HG03280 (cell line): ENCODE data around the gene POLR3K.
A peak's percentile ranks its signal among the peaks of the same experiment; 100 is the strongest.

ENCODE experiments used
- ATAC-seq: cut with Tn5 transposase; IDR thresholded peaks from one replicate; pipeline ENCODE4 v1.9.1; 2021; ENCODE audit warnings: mild to moderate bottlenecking, moderate library complexity; ENCODE audit not compliant: unreplicated experiment

The POLR3K gene

DNA sequence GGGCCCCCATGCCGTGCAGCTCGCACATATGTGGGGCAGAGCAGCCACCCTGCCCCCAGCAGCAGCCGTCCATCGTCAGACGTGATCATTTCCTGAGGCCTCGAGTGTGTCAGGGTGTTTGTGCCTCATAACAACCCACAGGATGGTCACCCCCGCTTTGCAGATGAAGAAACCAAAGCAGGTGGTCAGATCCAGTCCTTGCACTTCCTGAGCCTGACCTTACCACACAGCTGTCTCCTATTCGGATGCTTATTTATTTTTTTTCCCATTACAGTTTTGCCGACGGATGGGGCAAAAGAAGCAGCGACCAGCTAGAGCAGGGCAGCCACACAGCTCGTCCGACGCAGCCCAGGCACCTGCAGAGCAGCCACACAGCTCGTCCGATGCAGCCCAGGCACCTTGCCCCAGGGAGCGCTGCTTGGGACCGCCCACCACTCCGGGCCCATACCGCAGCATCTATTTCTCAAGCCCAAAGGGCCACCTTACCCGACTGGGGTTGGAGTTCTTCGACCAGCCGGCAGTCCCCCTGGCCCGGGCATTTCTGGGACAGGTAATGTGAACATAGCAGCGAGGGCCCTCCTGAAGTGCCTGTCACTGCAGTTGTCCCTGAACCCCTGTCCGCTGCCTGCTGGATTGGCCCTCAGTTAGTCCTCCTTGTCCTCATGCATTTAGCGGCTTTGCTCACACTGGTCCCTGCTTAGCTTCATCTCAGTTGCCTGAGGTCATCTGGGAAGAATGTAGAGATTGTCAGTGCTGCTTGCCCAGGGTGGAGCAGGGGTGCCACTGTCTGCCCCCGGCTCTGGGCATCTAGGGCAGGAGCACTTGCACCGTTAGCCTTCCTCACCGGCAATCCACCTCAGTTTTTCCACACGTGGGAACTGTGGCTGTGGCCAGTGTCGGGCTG lies 26.0 kb upstream of the POLR3K start:
- ATAC-seq = no peak

GRCh38 chr16:78444-79150 lies 25.2 kb upstream of the POLR3K start:
- ATAC-seq = peak; percentile 26

GRCh38 chr16:77807-78443 lies 24.5 kb upstream of the POLR3K start, which contains the start of gene MPG:
Gene MPG (plus strand): TSS chr16:78225. CDS start chr16:78310, 85 bp downstream.
- peak; percentile 70 for ATAC-seq

- peak; percentile 24 for ATAC-seq
Measured at GRCh38 chr16:77273-77806, 23.9 kb upstream of the POLR3K start.

- ATAC-seq = no peak
Measured at GRCh38 chr16:76535-77272, 23.3 kb upstream of the POLR3K start.

GRCh38 chr16:75580-76501 lies 22.4 kb upstream of the POLR3K start:
- ATAC-seq = no peak

- ATAC-seq = no peak
Measured at GRCh38 chr16:74747-75334, 21.4 kb upstream of the POLR3K start.

GRCh38 chr16:74051-74746 lies 20.8 kb upstream of the POLR3K start:
- no peak for ATAC-seq

- no peak for ATAC-seq
Measured at GRCh38 chr16:72561-73548, 19.4 kb upstream of the POLR3K start, which contains the start of gene RHBDF1. Gene RHBDF1 (minus strand): TSS chr16:72631. CDS start chr16:65015, 7,616 bp downstream.

DNA sequence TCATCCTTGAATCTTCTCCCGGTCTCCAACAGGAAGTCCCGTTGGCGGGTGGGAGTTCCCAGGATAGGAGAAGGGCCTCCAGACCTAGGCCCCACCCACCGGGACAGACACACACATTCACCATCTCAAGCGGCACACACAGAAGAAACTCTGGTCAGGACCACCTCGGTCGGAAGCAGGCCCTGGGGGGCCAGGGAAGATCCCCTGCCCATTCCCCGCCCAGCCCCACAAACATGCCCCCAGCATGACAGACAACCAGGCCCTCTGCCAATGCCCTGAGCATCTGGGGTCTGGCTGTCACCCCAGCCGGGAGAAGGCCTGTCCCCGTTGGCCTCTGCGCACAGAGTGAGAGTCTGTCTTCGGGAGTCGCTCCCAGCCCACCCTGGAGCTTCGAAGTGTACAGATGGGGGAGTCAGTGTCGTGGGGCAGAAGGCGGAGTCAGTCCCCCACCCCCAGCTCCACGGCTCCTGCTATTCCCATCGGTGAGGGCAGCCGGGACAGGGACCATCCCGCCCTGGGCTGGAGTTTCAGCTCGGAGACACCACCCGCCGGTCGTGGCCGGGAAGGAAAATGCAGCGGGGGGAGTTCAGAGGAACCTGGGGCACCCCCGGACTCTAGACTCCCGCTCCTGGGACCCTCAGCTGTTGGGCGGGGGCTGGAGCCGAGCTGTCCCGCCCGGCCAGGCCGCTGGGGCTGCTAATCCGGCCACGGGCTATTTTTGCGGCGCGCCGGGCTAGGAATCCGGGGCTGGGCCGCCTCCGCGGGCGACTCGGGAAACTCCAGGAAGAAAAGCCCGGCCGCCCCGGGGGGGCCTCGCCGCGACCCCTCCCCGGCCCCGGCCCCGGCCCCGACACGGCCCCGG lies 18.4 kb upstream of the POLR3K start:
- no peak for ATAC-seq

GRCh38 chr16:71210-71539 lies 17.8 kb upstream of the POLR3K start:
- ATAC-seq = no peak

GRCh38 chr16:69181-69580 lies 15.8 kb upstream of the POLR3K start:
- no peak for ATAC-seq

- no peak for ATAC-seq
Measured at GRCh38 chr16:67884-68789, 14.7 kb upstream of the POLR3K start.

GRCh38 chr16:67183-67791 lies 13.9 kb upstream of the POLR3K start:
- ATAC-seq = no peak
